Hematopoietic multipotent progenitor cell (in vitro differentiated cells): ENCODE results near the gene CNBD2. TPM values are rescaled to one million over a fixed set of nuclear protein-coding genes. Genes with fewer than 3 reads are reported as not detected.
"Not testable (repeated sequence)": the region's sequence is repeated elsewhere in the genome, so short reads cannot be mapped to it uniquely, and the experiment has no call there.

Source experiments
- DNase-seq, 3 donors: peaks; one replicate each; pipeline ENCODE4 v3.0.0-alpha.2; 2011 to 2015; ENCODE audit warnings: low read depth in 2 of 3, low spot score in 2 of 3
- total RNA-seq: library from RNA; depleted of rRNA; stranded (reverse); fragments of >200 nt; gene quantifications from one replicate; pipeline ENCODE4 v1.2.3, GENCODE V29; 2012

Gene CNBD2
- total RNA-seq, 1 donor: 8.3 TPM

- DNase-seq: no peak
Observed at GRCh38 chr20:35972462-35972861, 4.1 kb downstream of the CNBD2 start.

DNA sequence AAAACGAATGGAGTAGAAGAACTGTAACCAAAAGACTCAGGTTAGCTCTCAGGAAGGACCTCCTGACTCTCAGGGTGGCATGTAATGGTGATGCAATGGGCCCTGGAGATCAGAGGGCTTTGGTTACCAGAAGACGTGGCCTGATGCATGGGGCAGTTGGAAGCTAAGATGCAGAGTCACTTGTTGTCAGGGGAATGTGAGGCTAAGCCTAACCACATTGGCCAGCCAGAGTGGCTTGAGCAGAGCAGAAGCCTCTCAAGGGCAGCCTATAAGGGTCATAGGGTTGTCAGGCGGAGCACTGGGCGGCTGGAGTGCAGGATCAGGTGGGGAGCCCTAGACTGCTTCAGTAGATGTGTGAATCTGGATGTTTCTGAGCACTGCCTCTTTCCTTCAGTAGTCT, 5.9 kb downstream of the CNBD2 start:
- DNase-seq: no peak

DNA sequence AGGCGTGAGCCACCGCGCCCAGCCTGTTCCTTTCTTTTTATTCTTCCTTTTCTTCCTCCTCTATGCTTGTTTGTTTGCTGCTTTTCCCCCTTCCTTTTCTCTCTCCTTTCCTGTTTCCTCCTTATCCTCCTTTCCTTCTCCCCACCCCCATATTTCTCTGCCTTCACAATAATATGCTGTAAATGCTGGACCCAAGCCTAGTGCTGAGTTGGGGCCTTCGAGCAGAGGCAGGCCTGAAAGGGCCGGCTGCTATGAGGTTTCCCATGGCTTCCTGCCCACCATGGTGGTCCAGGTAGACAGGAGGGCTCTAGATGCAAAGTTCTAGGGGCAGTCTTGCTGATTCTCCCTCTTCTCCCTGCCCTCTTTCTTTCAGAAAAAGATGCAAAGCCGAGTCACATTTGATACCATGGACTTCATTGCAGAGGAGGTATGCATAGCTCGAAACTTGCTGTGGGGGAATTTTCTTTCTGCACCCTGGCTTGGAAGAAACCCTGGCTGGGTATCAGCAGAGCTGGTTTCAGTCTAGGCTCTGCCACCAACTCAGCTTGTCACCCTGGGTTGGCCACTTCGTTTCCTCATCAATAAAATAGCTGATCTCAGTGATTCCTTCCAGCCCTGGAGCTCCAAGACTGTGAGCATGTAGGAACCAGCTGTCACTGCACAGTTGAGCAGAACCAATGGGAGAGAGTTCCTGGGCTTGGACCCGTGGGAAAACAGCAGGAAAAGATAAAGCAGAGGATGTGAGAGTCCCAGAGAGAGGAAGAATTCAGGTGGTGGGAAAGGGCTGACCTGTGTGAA, 7.4 kb downstream of the CNBD2 start:
- DNase-seq: no peak

DNA sequence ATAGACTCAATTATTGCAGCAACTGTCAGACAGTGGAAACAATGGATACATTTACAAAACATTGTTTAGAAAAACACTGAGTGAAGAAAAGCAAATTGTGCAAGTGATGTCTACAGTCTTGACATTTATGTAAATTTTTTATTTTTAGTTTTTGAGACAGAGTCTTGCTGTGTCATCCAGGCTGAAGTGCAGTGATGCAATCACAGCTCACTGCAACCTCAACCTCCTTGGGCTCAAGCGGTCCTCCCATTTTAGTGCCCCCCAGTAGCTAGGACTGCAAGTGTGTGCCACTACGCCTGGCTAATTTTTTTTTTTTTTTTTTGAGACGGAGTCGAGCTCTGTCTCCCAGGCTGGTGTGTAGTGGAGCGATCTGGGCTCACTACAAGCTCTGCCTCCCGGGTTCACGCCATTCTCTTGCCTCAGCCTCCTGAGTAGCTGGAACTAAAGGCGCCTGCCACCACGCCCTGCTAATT, 9.7 kb downstream of the CNBD2 start:
- peak in 1 of 3 donors; percentile 25 for DNase-seq

GRCh38 chr20:35979544-35979943, 11.2 kb downstream of the CNBD2 start:
- DNase-seq: no peak

DNA sequence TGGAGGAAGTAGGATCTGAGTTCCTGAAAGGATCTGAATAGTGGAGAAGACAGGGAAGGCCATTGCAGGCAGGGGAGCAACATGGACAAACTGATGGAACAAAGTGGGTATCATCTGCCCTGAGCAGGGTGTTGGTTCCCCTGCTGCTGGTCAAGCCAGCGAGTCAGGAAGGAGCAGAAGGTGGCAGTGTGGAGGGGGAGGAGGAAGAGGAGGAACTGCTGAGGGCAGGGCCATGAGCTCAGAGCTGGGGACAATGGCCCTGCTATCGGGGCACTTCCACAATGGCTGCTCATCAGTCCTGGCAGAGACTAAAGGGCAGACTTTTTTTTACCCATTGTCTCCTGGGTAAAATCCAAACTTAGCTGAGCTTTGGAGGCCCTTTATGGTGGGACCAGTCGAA, 13.6 kb downstream of the CNBD2 start:
- no peak for DNase-seq

DNA sequence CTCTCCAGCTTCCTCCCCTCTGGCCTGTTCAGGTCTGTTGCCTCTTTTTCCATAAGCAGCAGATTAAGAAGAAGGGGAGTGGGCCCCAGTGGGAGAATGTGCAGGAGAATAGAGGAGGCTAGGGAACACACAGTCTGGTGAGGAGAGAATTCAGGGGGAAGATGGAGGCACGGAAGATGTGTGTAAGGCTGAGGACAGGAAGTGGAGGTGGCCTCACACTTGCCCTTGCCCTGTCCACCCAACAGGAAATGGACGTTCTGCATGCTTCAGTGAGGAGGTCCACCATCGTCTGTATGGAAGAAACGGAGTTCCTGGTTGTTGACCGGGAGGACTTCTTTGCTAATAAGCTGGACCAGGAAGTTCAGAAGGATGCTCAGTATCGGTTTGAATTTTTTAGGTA, 16.0 kb downstream of the CNBD2 start:
- DNase-seq: no peak

- no peak for DNase-seq
Observed at GRCh38 chr20:35985806-35986205, 17.4 kb downstream of the CNBD2 start.

GRCh38 chr20:35988910-35989463, 20.6 kb downstream of the CNBD2 start:
- no peak for DNase-seq

- DNase-seq: peak in 2 of 3 donors; percentile 35 to 56
Observed at GRCh38 chr20:35991142-35991771, 22.9 kb downstream of the CNBD2 start.

DNA sequence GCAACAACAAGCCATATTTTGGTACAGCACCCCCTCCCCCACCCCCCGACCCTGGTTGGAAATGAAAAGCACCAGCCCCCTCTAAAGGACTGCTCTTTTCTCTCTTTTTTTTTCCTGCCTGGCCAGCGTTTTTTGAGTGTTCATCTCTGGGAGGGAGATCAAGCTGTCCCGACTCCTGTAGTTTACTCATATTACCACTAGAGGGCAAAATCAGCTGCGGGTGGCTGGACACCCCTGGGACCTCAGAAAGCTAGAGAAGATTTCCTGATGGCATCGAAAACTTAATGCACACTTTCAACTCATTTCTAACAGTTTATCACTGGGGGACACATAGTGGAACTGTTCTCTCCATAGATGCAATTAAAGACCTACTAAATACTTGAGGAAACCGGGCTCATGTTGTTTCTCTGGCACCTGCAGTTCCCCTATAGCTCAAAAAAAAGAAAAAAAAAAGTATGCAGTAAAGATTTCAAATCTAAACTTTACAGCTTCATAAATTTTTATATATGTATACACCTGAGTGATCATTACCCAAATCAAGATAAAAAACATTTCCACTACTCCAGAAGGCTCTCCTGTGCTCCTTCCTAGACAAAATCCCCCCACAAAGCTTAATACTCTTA, 24.4 kb downstream of the CNBD2 start:
- DNase-seq: peak; percentile 37 to 79 (median 63)

- peak; percentile 44 to 83 (median 77) for DNase-seq
Observed at GRCh38 chr20:35994994-35995453, 26.6 kb downstream of the CNBD2 start.

- DNase-seq: not testable (repeated sequence)
Observed at GRCh38 chr20:35996492-35996891, 28.1 kb downstream of the CNBD2 start.

GRCh38 chr20:36001331-36001730, 32.9 kb downstream of the CNBD2 start:
- DNase-seq: not testable (repeated sequence)

GRCh38 chr20:36002855-36003254, 34.5 kb downstream of the CNBD2 start:
- no peak for DNase-seq

DNA sequence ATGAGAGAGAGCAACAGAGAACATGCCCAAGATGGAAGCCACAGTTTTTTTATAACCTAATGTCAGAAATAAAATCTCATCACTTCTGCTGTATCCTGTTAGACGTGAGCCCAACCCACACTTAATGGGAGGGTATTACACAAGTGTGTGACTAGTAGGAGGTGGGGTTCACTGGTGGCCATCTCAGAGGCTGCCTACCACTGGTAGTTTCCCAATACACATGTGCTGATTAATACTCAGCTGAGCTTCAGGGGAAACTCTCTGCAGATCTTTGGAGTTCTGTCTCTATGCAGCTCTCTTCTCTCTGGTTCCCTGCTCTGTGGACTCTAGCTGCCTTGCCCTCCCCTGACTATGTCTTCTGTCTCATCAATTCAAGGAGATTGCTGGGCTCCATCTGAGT, 35.7 kb downstream of the CNBD2 start:
- no peak for DNase-seq

DNA sequence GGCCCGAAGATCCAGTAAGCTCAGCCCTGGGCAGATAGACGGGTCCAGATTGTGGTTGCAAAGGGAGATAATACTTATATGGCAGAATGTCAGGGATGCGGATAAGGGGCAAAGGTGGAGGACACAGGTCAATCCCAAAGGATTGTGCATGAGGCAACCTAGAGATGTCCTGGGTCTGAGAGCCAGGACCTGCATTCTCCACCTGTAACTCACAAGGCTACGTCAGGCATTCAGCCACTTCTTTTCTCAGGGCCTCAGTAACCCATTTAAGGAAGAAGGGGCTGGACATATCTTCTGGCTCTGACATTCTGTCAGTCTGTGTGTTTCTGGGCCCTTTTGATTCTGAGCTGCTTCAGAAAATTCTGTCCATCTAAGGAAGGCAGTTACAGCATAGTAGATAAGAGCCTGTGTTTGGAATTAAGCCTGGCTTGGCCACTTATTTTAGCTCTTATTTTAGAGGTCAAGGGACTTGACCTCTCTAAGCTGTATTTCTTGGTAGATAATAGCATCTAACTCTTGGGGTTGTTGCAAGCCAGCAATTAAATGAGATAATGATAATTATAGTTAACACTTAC, 40.2 kb downstream of the CNBD2 start:
- no peak for DNase-seq

DNA sequence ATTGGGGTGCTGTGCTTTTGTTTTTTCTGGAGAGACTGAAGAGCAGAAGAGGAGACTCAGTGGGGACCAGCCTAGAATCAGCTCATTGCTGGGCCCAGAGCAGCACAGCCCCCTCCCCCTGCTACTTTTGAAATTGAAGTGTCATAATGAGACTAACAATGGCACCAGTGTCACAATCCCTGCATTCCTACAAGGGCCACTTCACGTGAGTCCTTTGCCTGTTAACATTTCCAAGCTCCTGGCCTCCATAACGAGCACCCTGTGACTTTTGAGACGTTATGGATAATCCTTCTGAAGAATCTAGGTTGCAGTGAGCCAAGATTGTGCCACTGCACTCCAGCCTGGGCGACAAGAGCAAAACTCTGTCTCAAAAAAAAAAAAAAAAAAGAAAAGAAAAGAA, 41.7 kb downstream of the CNBD2 start:
- no peak for DNase-seq

DNA sequence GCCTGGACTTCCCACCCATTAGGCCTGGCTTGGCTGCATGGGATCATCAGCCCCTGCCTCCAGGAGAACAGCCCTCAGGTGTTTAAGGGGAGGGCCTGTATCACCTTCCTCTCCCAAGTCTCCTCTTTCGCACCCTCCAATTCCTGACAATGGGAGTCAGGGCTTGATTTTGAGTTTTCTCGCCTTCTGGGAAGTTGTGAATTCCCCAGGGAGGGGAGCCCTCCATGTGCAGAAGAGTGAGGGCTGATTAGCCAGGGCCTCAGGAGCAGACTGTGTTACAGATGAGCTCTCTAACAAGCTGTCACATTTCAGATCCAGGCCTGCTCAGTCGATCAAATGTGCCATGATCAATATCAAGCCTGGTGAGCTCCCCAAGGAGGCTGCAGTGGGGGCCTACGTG, 42.4 kb downstream of the CNBD2 start:
- no peak for DNase-seq

GRCh38 chr20:36015806-36016403, 47.5 kb downstream of the CNBD2 start:
- DNase-seq: no peak
